Activated CD8-positive, alpha-beta memory T cell treated with anti-CD3 and anti-CD28 coated beads for 24 hours (primary cell): ENCODE results near the gene ZNF714.
A peak's percentile ranks its signal among the peaks of the same experiment; 100 is the strongest.

Experiments
- DNase-seq: peaks from one replicate; pipeline ENCODE4 v3.0.0-alpha.2; 2020

The ZNF714 gene

GRCh38 chr19:21082011-21082975 is at the start of gene ZNF714:
Gene ZNF714 (plus strand): TSS chr19:21082203. CDS start chr19:21098269, 16,066 bp downstream.
- DNase-seq = peak; percentile 85

- no peak for DNase-seq
Measured at GRCh38 chr19:21045028-21045427, 37.0 kb upstream of the ZNF714 start.

- DNase-seq = no peak
Measured at GRCh38 chr19:21046489-21046888, 35.5 kb upstream of the ZNF714 start.

- DNase-seq = no peak
Measured at GRCh38 chr19:21047716-21048115, 34.3 kb upstream of the ZNF714 start.

- DNase-seq = no peak
Measured at GRCh38 chr19:21052902-21053301, 29.1 kb upstream of the ZNF714 start.

- no peak for DNase-seq
Measured at GRCh38 chr19:21065336-21065735, 16.7 kb upstream of the ZNF714 start.

GRCh38 chr19:21084343-21084742 is 2.3 kb downstream of the ZNF714 start:
- no peak for DNase-seq

- DNase-seq = no peak
Measured at GRCh38 chr19:21087871-21088270, 5.9 kb downstream of the ZNF714 start.

- no peak for DNase-seq
Measured at GRCh38 chr19:21092109-21092508, 10.1 kb downstream of the ZNF714 start.

- DNase-seq = no peak
Measured at GRCh38 chr19:21094347-21095025, 12.5 kb downstream of the ZNF714 start.

- DNase-seq = no peak
Measured at GRCh38 chr19:21098291-21098690, 16.3 kb downstream of the ZNF714 start.

- no peak for DNase-seq
Measured at GRCh38 chr19:21101521-21102242, 19.7 kb downstream of the ZNF714 start.

GRCh38 chr19:21109116-21109515 is 27.1 kb downstream of the ZNF714 start:
- no peak for DNase-seq

- DNase-seq = no peak
Measured at GRCh38 chr19:21110183-21110582, 28.2 kb downstream of the ZNF714 start.

GRCh38 chr19:21115430-21115829 is 33.4 kb downstream of the ZNF714 start:
- no peak for DNase-seq

- no peak for DNase-seq
Measured at GRCh38 chr19:21117041-21117907, 35.3 kb downstream of the ZNF714 start.

GRCh38 chr19:21126078-21126477 is 44.1 kb downstream of the ZNF714 start:
- no peak for DNase-seq

- no peak for DNase-seq
Measured at GRCh38 chr19:21127001-21127400, 45.0 kb downstream of the ZNF714 start.

GRCh38 chr19:21127898-21128297 is 45.9 kb downstream of the ZNF714 start:
- DNase-seq = no peak

- no peak for DNase-seq
Measured at GRCh38 chr19:21128901-21129698, 47.1 kb downstream of the ZNF714 start.

GRCh38 chr19:21130097-21130775 is 48.2 kb downstream of the ZNF714 start:
- DNase-seq = no peak
